NCI-H82 treated with DMSO at 0.1 percent for 48 hours (cell line): Measurements from ENCODE around the gene SAMMSON.

Experiments
- DNase-seq: peaks from one replicate; lab custom pipeline; 2025; ENCODE audit not compliant: unreplicated experiment; lab: John Stamatoyannopoulos, UW

SAMMSON gene

GRCh38 chr3:69999140-70000027 is at the start of gene SAMMSON:
Gene SAMMSON, plus strand, starts transcription at chr3:69999733.
- DNase-seq, result no peak

DNA sequence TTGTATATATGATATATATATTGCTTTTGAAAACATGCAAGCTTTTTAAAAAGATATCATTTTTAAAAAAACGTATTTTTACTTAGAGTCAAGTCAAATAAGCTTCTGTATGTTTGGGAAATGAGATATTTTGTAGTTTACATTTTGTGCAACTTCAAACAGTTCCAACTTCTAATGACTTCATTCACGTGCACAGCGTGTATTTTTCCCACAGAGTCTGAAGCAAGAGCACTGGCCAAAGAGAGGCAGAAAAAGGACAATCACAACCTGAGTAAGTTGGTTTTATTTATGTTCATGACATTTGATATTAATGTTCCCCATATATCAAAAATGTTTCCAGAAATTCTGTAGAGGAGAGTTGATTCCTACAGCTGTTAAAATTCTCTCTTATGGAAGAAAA is 47.9 kb upstream of the SAMMSON start:
- DNase-seq, result no peak

- no peak for DNase-seq
Observed at GRCh38 chr3:69959581-69959980, 40.0 kb upstream of the SAMMSON start.

DNA sequence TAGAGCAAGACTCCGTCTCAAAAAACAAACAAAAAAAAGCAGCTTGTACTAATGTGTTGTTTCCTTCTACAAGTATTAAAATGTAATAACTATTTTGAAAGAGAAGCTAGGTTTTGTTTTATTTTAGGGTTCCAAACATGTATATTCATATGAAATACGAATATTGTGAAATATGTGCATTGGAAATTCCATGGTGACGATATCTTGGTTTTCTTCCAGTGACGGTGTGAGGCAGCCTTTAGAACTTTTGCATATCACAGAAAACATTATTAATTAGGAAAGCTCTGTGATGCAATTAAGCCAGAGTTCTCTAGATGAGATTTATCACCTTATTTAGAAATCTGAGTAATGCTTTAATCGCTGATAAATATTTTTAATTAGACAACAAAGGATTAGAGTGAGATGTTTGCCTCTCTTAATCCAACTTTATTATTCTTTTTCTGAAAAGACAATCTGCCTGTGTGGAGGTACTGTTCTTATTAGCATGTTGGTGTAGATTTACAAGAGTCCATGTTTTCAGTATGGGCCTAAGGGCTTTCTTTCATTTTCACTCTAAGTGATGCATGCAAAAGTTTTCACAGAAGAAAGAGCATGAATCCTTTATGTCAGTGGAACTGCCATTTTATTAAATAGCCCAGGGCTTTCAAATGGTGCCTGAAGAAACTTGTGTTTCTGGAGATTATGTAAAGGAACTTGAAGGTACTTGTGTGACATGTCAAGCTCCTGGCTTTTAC is 37.7 kb upstream of the SAMMSON start:
- no peak for DNase-seq

- no peak for DNase-seq
Observed at GRCh38 chr3:69963643-69964042, 35.9 kb upstream of the SAMMSON start.

DNA sequence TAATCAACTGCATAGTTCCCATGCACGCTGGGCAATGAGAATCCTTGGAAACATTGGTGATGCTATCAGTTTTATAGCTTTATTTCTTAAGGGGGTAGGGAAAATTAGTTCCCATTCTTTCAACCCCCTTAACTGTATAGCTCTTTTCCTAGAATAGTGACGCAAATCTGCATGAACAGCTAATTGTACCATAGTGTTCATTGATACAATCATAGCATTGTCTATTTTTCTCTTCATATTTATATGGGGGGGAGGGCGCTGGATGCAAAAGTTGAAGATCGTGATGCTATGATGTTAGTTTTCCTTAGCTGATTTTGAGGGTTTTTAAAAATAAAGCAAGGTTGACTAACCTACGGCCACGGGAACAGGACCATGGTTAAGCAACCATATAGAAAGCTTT is 32.4 kb upstream of the SAMMSON start:
- no peak for DNase-seq

DNA sequence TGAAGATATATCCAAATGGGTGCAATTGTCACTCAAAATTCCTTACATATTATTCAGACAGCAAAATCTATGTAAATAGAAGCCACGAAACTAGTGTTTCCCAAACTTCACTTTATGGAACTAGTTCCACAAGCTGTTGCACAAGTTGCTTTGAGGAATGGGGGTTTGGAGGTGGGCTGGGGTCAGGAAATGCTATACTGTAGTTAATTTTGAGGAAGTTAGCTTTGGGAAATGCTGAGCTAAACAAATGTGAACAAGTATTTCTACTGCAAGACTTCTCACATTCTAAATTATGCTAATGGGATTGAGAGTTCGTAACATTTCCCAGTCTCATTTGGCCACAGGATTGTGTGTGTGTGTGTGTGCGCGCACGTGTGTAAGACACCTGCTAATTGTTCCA is 28.7 kb upstream of the SAMMSON start:
- DNase-seq, result no peak

- DNase-seq, result no peak
Observed at GRCh38 chr3:69972672-69973071, 26.9 kb upstream of the SAMMSON start.

DNA sequence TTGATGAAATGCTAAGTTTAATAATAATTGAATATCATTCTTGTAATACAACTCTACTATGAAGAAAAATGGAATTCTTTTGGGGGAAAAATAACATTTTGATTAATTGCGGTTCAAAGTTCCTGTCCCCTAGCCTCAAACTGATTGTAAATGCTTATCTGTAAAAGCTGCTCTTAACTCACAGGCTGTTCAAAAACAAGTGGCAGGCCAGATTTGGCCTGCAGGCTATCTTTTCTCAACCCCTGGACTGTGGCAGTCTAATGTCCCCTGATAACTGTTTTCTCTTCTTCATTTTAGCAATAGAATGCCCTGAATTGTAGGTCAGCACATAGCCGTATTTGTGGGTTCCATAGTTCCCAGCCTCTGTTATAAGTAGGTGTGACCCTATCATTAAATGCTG is 23.5 kb upstream of the SAMMSON start:
- DNase-seq, result no peak

GRCh38 chr3:69983546-69984265 is 15.8 kb upstream of the SAMMSON start:
- no peak for DNase-seq

DNA sequence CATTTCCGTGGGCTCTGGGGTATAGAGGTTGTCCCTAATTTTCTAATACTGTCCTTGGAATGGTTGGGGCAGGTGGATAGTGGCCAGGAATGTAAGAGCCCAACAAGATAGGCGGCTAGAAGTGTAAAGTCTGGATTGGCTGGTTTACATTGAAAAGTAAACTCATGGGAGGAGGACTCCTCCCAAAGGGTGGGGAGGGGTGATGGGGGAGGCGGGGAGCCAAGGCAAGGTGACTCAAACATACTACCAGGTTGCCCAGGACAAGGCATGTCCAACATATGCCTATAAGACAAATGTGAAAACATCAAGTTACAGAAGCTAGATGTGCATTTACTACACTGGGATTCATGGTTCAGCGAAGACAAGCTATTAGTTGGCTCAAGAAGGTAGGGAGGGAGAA is 14.3 kb upstream of the SAMMSON start:
- DNase-seq, result no peak

GRCh38 chr3:69986419-69986818 is 13.1 kb upstream of the SAMMSON start:
- DNase-seq, result no peak

GRCh38 chr3:69987833-69988232 is 11.7 kb upstream of the SAMMSON start:
- DNase-seq, result no peak

DNA sequence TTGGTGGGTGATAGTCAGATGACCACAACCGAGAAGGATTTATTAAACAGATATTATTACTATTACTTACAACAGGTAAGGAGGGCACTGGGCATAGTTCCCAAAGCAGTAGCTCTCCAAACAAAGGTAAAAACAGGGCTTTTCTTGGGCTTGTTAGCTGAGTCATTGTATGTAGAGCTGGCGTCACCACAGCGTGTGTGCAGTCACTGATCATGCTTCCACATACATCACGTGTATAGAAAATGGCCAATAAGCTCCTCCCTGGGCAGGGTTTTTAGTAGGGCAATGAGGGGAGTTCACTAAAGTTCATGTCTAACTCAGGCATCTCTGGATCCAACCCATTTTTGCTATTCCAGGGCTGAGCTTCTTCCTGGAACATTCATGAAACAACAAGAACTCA is 5.8 kb upstream of the SAMMSON start:
- DNase-seq, result no peak

GRCh38 chr3:69994919-69995318 is 4.6 kb upstream of the SAMMSON start:
- no peak for DNase-seq

DNA sequence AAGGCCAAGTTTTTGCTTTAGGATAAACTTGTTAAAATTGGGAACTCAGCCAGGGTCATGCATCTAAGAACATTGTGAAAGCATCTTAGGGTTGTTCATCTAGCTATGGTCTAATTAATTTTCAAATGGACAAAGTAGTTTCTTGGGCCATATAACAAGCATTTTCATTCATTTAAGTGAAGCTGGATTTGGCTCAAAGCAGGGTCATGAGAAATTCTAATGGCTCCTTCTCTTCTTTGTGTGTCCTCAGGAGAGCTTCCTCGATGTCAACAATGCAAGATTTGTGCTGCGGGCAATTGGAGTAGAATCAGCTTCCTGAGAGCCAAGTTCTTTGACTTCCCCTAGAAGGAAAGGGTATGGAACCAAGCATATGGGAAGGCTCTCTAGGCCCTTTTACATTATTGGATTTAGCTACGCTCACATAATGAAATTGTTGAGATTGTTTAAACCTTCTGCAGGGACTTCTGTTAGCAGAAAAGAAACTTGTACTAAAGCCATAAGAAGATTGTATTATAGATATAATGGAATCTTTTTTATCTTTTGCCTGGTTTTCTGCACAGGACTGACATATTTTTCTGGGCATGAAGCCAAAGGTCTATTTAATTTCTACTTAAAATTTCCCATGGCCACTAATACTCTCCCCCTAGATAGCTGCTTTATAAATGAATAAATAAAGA is 1.8 kb upstream of the SAMMSON start:
- DNase-seq, result no peak

DNA sequence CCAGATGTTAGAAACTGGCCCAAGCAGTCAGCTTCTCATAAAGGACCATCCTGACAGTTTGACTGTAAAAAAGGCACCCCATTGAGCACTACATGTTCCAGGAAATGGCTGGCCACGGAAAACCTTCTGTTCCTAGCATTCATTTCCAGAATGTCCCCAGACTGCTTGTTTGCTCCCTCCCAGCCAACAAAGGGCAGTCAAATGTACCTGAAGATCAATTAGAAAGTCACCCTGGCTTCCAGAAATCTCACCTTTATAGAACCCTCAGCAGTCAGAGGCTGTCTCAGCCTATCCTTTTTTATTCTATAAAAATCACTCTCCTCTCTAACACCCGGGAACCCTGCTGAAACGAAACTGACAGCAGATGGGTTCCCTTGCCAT is 784 bp upstream of the SAMMSON start:
- DNase-seq, result no peak

GRCh38 chr3:70000028-70000410 is 486 bp downstream of the SAMMSON start:
- no peak for DNase-seq

DNA sequence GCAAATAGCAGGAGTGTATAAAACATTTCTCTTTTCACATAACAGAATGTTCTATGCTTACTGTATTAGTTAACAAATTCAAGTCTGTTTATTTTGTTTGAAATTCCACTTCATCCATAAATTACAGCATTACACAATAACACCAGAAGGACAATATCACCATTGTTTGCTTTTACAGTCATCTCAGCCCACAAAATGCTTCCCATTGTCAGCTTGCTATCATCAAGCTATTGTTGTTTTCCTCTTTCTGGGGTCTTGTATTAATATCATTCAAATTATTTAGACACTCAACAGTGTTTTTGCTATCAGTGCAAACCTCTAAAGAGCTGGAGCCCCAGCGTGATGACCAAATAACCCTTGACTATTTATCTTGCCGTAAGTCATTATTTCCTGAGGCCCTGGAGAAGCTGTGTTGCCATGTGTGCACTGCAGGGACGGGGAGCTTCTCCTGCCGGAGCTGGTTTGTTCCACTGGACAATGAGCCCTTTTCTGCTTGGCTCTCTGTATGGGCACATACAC is 1.1 kb downstream of the SAMMSON start:
- DNase-seq, result no peak

DNA sequence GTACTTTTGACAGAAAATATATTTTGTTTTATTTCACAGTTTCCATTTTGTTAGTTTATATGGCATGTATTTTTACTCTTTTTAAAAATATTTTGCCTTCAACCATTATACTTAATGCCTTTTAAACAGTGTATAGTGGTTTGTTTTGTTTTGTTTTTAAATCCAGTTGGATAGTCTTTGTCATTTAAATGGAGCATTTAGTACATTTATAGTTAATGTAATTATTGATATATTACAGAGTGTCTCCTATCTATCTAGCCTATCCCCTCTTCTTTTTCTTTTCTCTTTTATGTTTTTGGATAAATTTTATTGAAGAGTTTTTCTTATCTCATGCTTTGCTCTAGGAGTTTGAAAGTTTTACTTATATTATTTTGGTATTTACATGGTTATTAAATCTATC is 3.6 kb downstream of the SAMMSON start:
- no peak for DNase-seq

DNA sequence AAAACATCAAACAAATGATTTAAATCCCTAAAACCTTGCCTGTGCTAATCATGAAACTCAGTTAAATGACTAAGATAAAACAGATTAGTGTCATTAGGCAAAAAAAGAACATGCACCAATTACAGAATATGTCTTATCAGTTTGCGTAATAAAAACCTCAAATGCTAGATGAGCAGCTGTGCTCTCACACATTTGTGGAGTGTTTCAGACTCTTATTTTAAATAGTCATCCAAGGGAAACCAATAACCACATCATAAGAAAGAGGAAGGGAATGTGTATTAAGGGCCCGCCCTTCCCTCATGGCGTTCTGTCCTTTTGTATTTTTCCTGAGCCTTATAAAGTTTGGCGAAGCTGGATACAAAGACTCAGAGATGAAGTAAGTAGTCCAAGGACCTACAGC is 6.6 kb downstream of the SAMMSON start:
- DNase-seq, result no peak
